Lung (tissue), 12 donors: ENCODE data around the gene CCDC134. TPM values are rescaled to one million over a fixed set of nuclear protein-coding genes. Genes with fewer than 3 reads are reported as not detected.

Experiments
- ATAC-seq: fragments of 200-7000 bp; cut with Tn5 transposase; one replicate; pipeline ENCODE4 v1.9.1; 2020; ENCODE audit warnings: moderate number of reproducible peaks; ENCODE audit not compliant: insufficient read depth, low FRiP score
- DNase-seq, 3 donors: peaks; one replicate each; pipeline ENCODE4 v3.0.0-alpha.2; 2013 to 2017
- H3K27ac ChIP-seq, 2 donors: one replicate each; pipeline ENCODE4 v1.5.1; 2013; ENCODE audit warnings: mild to moderate bottlenecking in 2 of 2, moderate library complexity in 2 of 2, control low read depth in 1 of 2, inconsistent platforms in 1 of 2, low read depth in 1 of 2, low read length in 1 of 2
- H3K27me3 ChIP-seq, 3 donors: one replicate each; pipeline ENCODE4 v1.5.1; 2013; ENCODE audit warnings: low read length in 2 of 3; ENCODE audit not compliant: control insufficient read depth in 3 of 3, insufficient read depth in 3 of 3
- H3K36me3 ChIP-seq, 4 donors: one replicate each; pipeline ENCODE4 v1.5.1; 2013; ENCODE audit warnings: low read length in 4 of 4, mild to moderate bottlenecking in 1 of 4, moderate library complexity in 1 of 4; ENCODE audit not compliant: control insufficient read depth in 4 of 4, insufficient read depth in 4 of 4
- H3K4me1 ChIP-seq, 5 donors: one replicate each; pipeline ENCODE4 v1.5.1; 2013; ENCODE audit warnings: low read length in 5 of 5, mild to moderate bottlenecking in 2 of 5, moderate library complexity in 1 of 5; ENCODE audit not compliant: control insufficient read depth in 5 of 5, insufficient read depth in 5 of 5
- H3K4me3 ChIP-seq: one replicate; pipeline ENCODE4 v1.5.1; 2013; ENCODE audit warnings: mild to moderate bottlenecking, control low read depth, moderate library complexity
- H3K9ac ChIP-seq, 2 donors: one replicate each; pipeline ENCODE4 v1.5.1; 2013; ENCODE audit warnings: low read length in 2 of 2, control low read depth in 1 of 2; ENCODE audit not compliant: insufficient read depth in 1 of 2
- H3K9me3 ChIP-seq, 4 donors: one replicate each; pipeline ENCODE4 v1.5.1; 2013; ENCODE audit warnings: low read length in 3 of 4, mild to moderate bottlenecking in 1 of 4, moderate library complexity in 1 of 4; ENCODE audit not compliant: control insufficient read depth in 4 of 4, insufficient read depth in 3 of 4
- CTCF ChIP-seq: IDR thresholded peaks from 2 replicates; pipeline ENCODE4 v1.5.1; 2012; ENCODE audit warnings: mild to moderate bottlenecking; ENCODE audit errors: control extremely low read depth, extremely low read depth
- WGBS, 2 donors: extraction: QIAGEN DNeasy Blood & Tissue Kit; methylation state at CpG; one replicate each; pipeline ENCODE4 v1.1.7; 2013; 5-methylcytosine and 5-hydroxymethylcytosine counted together
- polyA plus RNA-seq, 2 donors: library from polyadenylated mRNA; stranded (reverse); fragments of 200-250 nt; gene quantifications; one replicate each; pipeline ENCODE4 v1.2.1, GENCODE V29; 2013
- total RNA-seq, 2 donors: library from RNA; depleted of rRNA in 1 of 2; stranded (reverse); fragments of >200 nt in 1 of 2; gene quantifications; one replicate each; pipeline ENCODE4 v1.2.1, GENCODE V29; 2014 to 2021
- donor health status: control.
- donor health status: control.
- donor health status: Bipolar disorder and iron deficiency.
- donor health status: healthy.
- donor health status: DM: yes; HTN: yes; CAD: no.

The CCDC134 gene
- total and polyA plus RNA-seq, 4 donors: 2.5 to 10.6 (median 7.0) TPM

GRCh38 chr22:41801886-41802285, 1.4 kb downstream of the CCDC134 start:
- H3K9me3 ChIP-seq: no peaks in the 10 kb centered on the region
- no peaks in the 10 kb centered on the region for H3K36me3 ChIP-seq
- no peak for TF ChIP-seq CTCF
- WGBS, 2 donors: 69 to 77% methylated on average over 2 of the region's 2 CpGs
- no peak overlapping the region for H3K4me3 ChIP-seq
- ATAC-seq: no peak
- H3K4me1 ChIP-seq: peaks cover 0 to 22% (median 11%) of the 10 kb centered on the region in 5 donors
- H3K27me3 ChIP-seq: no peaks in the 10 kb centered on the region
- no peak overlapping the region for H3K9ac ChIP-seq
- H3K27ac ChIP-seq: no peak overlapping the region
- DNase-seq: no peak

DNA sequence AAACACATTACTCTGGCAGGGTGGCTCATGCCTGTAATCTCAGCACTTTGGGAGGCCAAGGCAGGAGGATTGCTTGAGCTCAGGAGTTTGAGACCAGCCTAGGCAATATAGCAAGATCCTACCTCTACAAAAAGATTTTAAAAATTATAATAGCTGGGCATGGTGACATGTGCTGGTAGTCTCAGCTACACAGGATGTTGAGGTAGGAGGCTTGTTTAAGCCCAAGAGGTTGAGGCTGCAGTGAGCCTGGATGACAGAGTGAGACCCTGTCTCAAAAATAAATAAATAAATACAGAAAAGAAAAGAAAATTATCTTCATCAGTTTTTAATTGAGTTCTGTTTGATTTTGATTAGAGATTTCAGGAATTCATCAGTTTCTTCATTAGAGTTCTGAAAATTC, 5.2 kb downstream of the CCDC134 start:
- peaks cover 0 to 14% (median 0%) of the 10 kb centered on the region in 4 donors for H3K36me3 ChIP-seq
- no peak overlapping the region for H3K27ac ChIP-seq
- no peak overlapping the region for H3K9ac ChIP-seq
- peaks cover 0 to 11% (median 8%) of the 10 kb centered on the region in 5 donors for H3K4me1 ChIP-seq
- no peaks in the 10 kb centered on the region for H3K9me3 ChIP-seq
- DNase-seq (no peak), ATAC-seq (no peak)
- no peak for TF ChIP-seq CTCF
- H3K27me3 ChIP-seq: no peaks in the 10 kb centered on the region
- no peak overlapping the region for H3K4me3 ChIP-seq

DNA sequence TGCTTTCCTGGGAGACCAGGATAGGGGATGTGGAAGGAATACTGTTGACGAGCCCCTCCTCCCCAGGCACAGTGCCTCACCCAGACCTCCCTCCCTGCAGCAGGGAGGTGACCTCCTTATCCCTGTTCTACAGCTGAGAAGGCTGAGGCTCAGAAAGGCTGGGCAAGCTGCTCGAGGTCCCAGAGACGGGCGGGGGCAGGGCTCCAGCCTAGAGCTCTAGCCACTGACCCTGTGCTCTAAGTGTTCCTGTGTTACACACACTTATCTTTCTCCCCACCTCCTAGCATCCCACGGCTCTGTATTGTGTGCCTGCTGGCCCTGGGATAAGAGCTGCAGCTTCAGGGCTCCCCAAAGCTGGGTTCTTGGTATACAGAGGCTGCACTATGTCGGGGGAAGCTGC, 7.9 kb downstream of the CCDC134 start:
- H3K36me3 ChIP-seq: peaks cover 0 to 23% (median 3%) of the 10 kb centered on the region in 4 donors
- no peaks in the 10 kb centered on the region for H3K9me3 ChIP-seq
- H3K27me3 ChIP-seq: no peaks in the 10 kb centered on the region
- WGBS, 2 donors: 91 to 95% methylated on average over 6 of the region's 6 CpGs
- H3K4me3 ChIP-seq: no peak overlapping the region
- H3K27ac ChIP-seq: no peak overlapping the region
- TF ChIP-seq CTCF: no peak
- no peak overlapping the region for H3K9ac ChIP-seq
- H3K4me1 ChIP-seq: no peaks in the 10 kb centered on the region
- ATAC-seq (no peak), DNase-seq (no peak)

GRCh38 chr22:41810022-41810421, 9.5 kb downstream of the CCDC134 start:
- H3K9me3 ChIP-seq: no peaks in the 10 kb centered on the region
- no peak overlapping the region for H3K4me3 ChIP-seq
- H3K36me3 ChIP-seq: peaks cover 0 to 29% (median 7%) of the 10 kb centered on the region in 4 donors
- WGBS, 2 donors: 94 to 95% methylated on average over 12 of the region's 12 CpGs
- no peak for TF ChIP-seq CTCF
- H3K27ac ChIP-seq: no peak overlapping the region
- H3K4me1 ChIP-seq: no peaks in the 10 kb centered on the region
- no peaks in the 10 kb centered on the region for H3K27me3 ChIP-seq
- H3K9ac ChIP-seq: no peak overlapping the region
- ATAC-seq: no peak
- DNase-seq: no peak
